ENCODE data around the gene ZDHHC14. TPM values are rescaled to one million over a fixed set of nuclear protein-coding genes. Genes with fewer than 3 reads are reported as not detected.
A peak's percentile ranks its signal among the peaks of the same experiment; 100 is the strongest.

ZDHHC14 gene
- total RNA-seq, 1 donor from 2014 or later: 9.3 TPM

- Histone ChIP-seq H3K36me3 (no peaks in the 10 kb centered on the region), H3K4me3 (no peak overlapping the region), H3K27me3 (ENCODE audit: low read depth) (no peaks in the 10 kb centered on the region), H3K27ac (no peak overlapping the region), H3K4me1 (peaks cover 30% of the 10 kb centered on the region), H3K9me3 (no peaks in the 10 kb centered on the region)
- TF ChIP-seq, protein P1, sequence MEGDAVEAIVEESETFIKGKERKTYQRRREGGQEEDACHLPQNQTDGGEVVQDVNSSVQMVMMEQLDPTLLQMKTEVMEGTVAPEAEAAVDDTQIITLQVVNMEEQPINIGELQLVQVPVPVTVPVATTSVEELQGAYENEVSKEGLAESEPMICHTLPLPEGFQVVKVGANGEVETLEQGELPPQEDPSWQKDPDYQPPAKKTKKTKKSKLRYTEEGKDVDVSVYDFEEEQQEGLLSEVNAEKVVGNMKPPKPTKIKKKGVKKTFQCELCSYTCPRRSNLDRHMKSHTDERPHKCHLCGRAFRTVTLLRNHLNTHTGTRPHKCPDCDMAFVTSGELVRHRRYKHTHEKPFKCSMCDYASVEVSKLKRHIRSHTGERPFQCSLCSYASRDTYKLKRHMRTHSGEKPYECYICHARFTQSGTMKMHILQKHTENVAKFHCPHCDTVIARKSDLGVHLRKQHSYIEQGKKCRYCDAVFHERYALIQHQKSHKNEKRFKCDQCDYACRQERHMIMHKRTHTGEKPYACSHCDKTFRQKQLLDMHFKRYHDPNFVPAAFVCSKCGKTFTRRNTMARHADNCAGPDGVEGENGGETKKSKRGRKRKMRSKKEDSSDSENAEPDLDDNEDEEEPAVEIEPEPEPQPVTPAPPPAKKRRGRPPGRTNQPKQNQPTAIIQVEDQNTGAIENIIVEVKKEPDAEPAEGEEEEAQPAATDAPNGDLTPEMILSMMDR (IDR thresholded peaks at IDR 0.05): peak; percentile 83
- ATAC-seq: peak in 1 of 2 donors; percentile 57
- intact Hi-C loops (cut with DNase I): no loop called here
- no peak for DNase-seq
These were observed 286.4 kb downstream of the ZDHHC14 start for GRCh38 chr6:157667211-157668008.

- ATAC-seq: no peak
- Histone ChIP-seq H3K36me3 (no peaks in the 10 kb centered on the region), H3K4me3 (no peak overlapping the region), H3K9me3 (no peaks in the 10 kb centered on the region), H3K27ac (no peak overlapping the region), H3K4me1 (peaks cover 30% of the 10 kb centered on the region), H3K27me3 (ENCODE audit: low read depth) (no peaks in the 10 kb centered on the region)
- no peak for DNase-seq
- intact Hi-C loops (cut with DNase I): no loop called here
- TF ChIP-seq, protein P1 (IDR thresholded peaks at IDR 0.05): no peak
These were observed 287.0 kb downstream of the ZDHHC14 start for GRCh38 chr6:157668009-157668401.

GRCh38 chr6:157668713-157669112 is 287.7 kb downstream of the ZDHHC14 start:
- Histone ChIP-seq H3K9me3 (no peaks in the 10 kb centered on the region), H3K4me1 (peaks cover 30% of the 10 kb centered on the region), H3K27me3 (ENCODE audit: low read depth) (no peaks in the 10 kb centered on the region), H3K4me3 (no peak overlapping the region), H3K27ac (peak overlapping the region; percentile 67), H3K36me3 (no peaks in the 10 kb centered on the region)
- TF ChIP-seq, protein P1 (IDR thresholded peaks at IDR 0.05): no peak
- ATAC-seq (peak; percentile 93 to 94), DNase-seq (peak; percentile 64)
- intact Hi-C loops (cut with DNase I): no loop called here

DNA sequence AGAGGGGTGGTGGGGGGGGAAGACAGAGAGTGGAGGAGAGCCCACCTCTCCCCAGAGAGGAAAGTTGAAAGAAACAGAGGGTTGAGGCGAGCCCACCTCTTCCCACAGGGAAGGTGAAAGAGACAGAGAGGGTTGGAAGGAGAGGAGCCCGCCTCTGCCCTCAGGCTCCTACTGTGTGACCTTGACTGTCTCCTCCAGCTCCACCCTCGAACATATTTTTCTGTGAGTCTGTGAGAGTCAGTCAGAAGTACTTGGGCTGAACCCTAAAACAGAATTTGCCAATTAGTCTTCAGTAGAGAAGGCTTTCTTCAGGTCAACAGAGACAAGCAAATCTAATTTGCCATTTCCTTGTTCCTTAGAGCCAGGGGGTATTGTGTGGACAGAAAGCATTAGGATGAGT is 288.3 kb downstream of the ZDHHC14 start:
- intact Hi-C loops (cut with DNase I): no loop called here
- Histone ChIP-seq H3K27ac (peak overlapping the region; percentile 67), H3K36me3 (no peaks in the 10 kb centered on the region), H3K9me3 (no peaks in the 10 kb centered on the region), H3K4me1 (peaks cover 30% of the 10 kb centered on the region), H3K4me3 (no peak overlapping the region), H3K27me3 (ENCODE audit: low read depth) (no peaks in the 10 kb centered on the region)
- TF ChIP-seq, protein P1 (IDR thresholded peaks at IDR 0.05): no peak
- DNase-seq: no peak
- no peak for ATAC-seq

- H3K36me3 ChIP-seq: no peaks in the 10 kb centered on the region
- peak overlapping the region; percentile 67 for H3K27ac ChIP-seq
- peaks cover 30% of the 10 kb centered on the region for H3K4me1 ChIP-seq
- H3K4me3 ChIP-seq: no peak overlapping the region
- intact Hi-C loops (cut with DNase I): no loop called here
- TF ChIP-seq, protein P1 (IDR thresholded peaks at IDR 0.05): no peak
- H3K9me3 ChIP-seq: no peaks in the 10 kb centered on the region
- H3K27me3 ChIP-seq (ENCODE audit: low read depth): no peaks in the 10 kb centered on the region
- peak; percentile 74 for DNase-seq
- peak; percentile 76 to 81 for ATAC-seq
These were observed 288.8 kb downstream of the ZDHHC14 start for GRCh38 chr6:157669747-157670216.
